ENCODE data around the gene MICAL3. TPM values are rescaled to one million over a fixed set of nuclear protein-coding genes. Genes with fewer than 3 reads are reported as not detected.

MICAL3 gene
- total and polyA plus RNA-seq, 2 of the 8 experiments (the other 6 are each of a cell fraction or from before 2014, with no cell fraction given): 8.3 to 41.8 TPM

DNA sequence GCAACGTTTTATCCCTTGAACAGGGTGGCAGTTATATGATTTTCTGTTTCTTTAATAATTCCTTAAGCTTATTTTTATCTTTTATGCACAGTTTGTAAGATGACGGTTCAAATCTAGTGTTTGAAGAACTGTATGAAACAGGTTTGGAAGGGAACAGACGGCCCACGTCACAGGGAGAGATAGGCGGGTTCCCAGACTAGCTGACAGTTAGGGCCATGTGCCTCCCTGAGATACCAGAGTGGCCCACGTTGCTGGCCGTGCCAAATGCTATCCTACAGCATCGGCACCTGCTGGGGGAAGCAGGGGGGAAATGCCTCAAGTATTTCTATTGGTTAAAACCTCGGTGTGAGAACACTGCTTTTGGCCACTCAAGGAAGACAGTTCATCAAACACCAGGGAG, 199.9 kb downstream of the MICAL3 start:
- Histone ChIP-seq H3K9me3 (ENCODE audit: insufficient read depth in 2 of 2, low read depth in 1 of 2, low read length in 1 of 2) (no peaks in the 10 kb centered on the region), H3K18ac (ENCODE audit: extremely low read depth, low read length) (no peak overlapping the region), H3K4me2 (ENCODE audit: insufficient read depth in 1 of 2, low read depth in 2 of 2, low read length in 2 of 2) (no peak overlapping the region), H2BK12ac (ENCODE audit: low read depth, low read length) (no peak overlapping the region), H2BK20ac (ENCODE audit: low read length) (no peak overlapping the region), H4K5ac (ENCODE audit: insufficient read length, low read depth, low read length) (no peak overlapping the region), H2AK5ac (ENCODE audit: low read depth, low read length) (no peak overlapping the region), H3K27ac (ENCODE audit: low read depth, low read length) (no peak overlapping the region), H3K23me2 (ENCODE audit: low read depth, low read length) (no peaks in the 10 kb centered on the region), H3K4me3 (ENCODE audit: extremely low read depth in 1 of 4, insufficient read depth in 2 of 4, low read depth in 3 of 4, low read length in 4 of 4) (no peak overlapping the region), H3K9ac (replicated peaks in 1 of 4; ENCODE audit: extremely low read depth in 1 of 4, low read depth in 3 of 4, low read length in 3 of 4) (no peak overlapping the region), H4K20me1 (replicated peaks in 1 of 2; ENCODE audit: control insufficient read depth in 1 of 2, insufficient read depth in 2 of 2, low read length in 2 of 2) (peaks cover 0 to 5% of the 10 kb centered on the region in 2 experiments), H3K56ac (replicated peaks; ENCODE audit: insufficient read length, low read depth, low read length) (no peak overlapping the region), H2BK120ac (replicated peaks; ENCODE audit: low read depth, low read length) (no peak overlapping the region), H3K36me3 (ENCODE audit: control insufficient read depth in 2 of 4, insufficient read depth in 4 of 4, low read length in 3 of 4) (no peaks in the 10 kb centered on the region), H4K8ac (ENCODE audit: extremely low read depth, insufficient read depth, low read length) (no peak overlapping the region), H4K91ac (replicated peaks; ENCODE audit: insufficient read length, low read length) (no peak overlapping the region), H2BK15ac (ENCODE audit: low read length) (no peak overlapping the region), H3K4me1 (replicated peaks in 1 of 4; ENCODE audit: control insufficient read depth in 3 of 4, insufficient read depth in 4 of 4, low read length in 3 of 4) (no peaks in the 10 kb centered on the region), H3K79me2 (ENCODE audit: control insufficient read depth in 1 of 2, insufficient read depth in 2 of 2, low read length in 2 of 2) (no peaks in the 10 kb centered on the region), H3K27me3 (replicated peaks in 1 of 4; ENCODE audit: control insufficient read depth in 3 of 4, extremely low read depth in 1 of 4, insufficient read depth in 3 of 4, low read length in 3 of 4) (no peaks in the 10 kb centered on the region), H3K14ac (ENCODE audit: insufficient read length) (no peak overlapping the region), H3K23ac (ENCODE audit: insufficient read length) (no peak overlapping the region), H3K79me1 (ENCODE audit: low read depth, low read length) (no peaks in the 10 kb centered on the region), H2AFZ (ENCODE audit: low read length) (no peak overlapping the region), H2BK5ac (ENCODE audit: low read depth, low read length) (no peak overlapping the region), H3K4ac (replicated peaks; ENCODE audit: insufficient read length, low read depth, low read length) (no peak overlapping the region)
- POLR2A ChIA-PET (ENCODE audit: partially characterized antibody): no interaction called here
- TF ChIP-seq CHD2 (IDR thresholded peaks at IDR 0.05; ENCODE audit: low read length) (no peak), EP300 (IDR thresholded peaks at IDR 0.05; ENCODE audit: borderline replicate concordance in 1 of 2, low read depth in 2 of 2, low read length in 2 of 2) (no peak), MAFK (IDR thresholded peaks at IDR 0.05; ENCODE audit: low read depth, low read length) (no peak), SUZ12 (IDR thresholded peaks at IDR 0.05; ENCODE audit: low read length) (no peak), CEBPB (IDR thresholded peaks at IDR 0.05; ENCODE audit: low read depth, low read length) (no peak), NRF1 (IDR thresholded peaks at IDR 0.05; ENCODE audit: low read depth, low read length) (no peak), PHF8 (conservative IDR thresholded peaks at IDR 0.05; ENCODE audit: low read depth, low read length) (no peak), BCL11A (IDR thresholded peaks at IDR 0.05; ENCODE audit: low read depth in 2 of 2, low read length in 2 of 2) (no peak), JUN (IDR thresholded peaks at IDR 0.05; ENCODE audit: low read depth, low read length) (no peak)
- CTCF ChIA-PET (ENCODE audit: partially characterized antibody): interaction anchor here (1.4 kb wide), 1 partner anchor 73 kb away, joined by 3 read pairs; no protein-coding TSS in a partner anchor
- no peak for FAIRE-seq
- no peak for DNase-seq (ENCODE audit: low read depth in 1 of 2, low spot score in 2 of 2)
- 85% methylated on average over 9 of the region's 9 CpGs; no CpG with 5 or more reads in 1 of the 2 experiments for WGBS, 2 experiments (ENCODE audit: extremely low coverage in 1 of 2, insufficient coverage in 1 of 2, insufficient read length in 1 of 2, insufficient replicate concordance in 2 of 2, low coverage in 1 of 2, low lambda C conversion rate in 2 of 2, missing lambda C conversion rate in 1 of 2)
